SK-N-SH treated with all-trans-retinoic acid at 6 μM for 48 hours (cell line): Measurements from ENCODE around the gene ZNF215.
"Not testable (repeated sequence)": the region's sequence is repeated elsewhere in the genome, so short reads cannot be mapped to it uniquely, and the experiment has no call there.

ENCODE experiments used
- ATAC-seq: fragments of 200-7000 bp; cut with Tn5 transposase; 3 replicates; pipeline ENCODE4 v1.9.1; 2020; ENCODE audit warnings: mild to moderate bottlenecking, moderate library complexity
- ARNTL ChIP-seq: fragments of 450-650 bp; formaldehyde crosslinking; IDR thresholded peaks from 2 replicates; pipeline ENCODE4 v1.5.0; 2020; ENCODE audit warnings: low read depth, mild to moderate bottlenecking, moderate library complexity, borderline replicate concordance
- BACH2 ChIP-seq: fragments of 250-450 bp; sonication (Bioruptor Pico); IDR thresholded peaks from 2 replicates; pipeline ENCODE4 v1.9.0; 2021; ENCODE audit warnings: mild to moderate bottlenecking, borderline replicate concordance
- CSDC2 ChIP-seq: fragments of 250-450 bp; sonication (Bioruptor Pico); IDR thresholded peaks from 2 replicates; pipeline ENCODE4 v1.5.0; 2020; ENCODE audit warnings: mild to moderate bottlenecking, moderate library complexity
- CSRNP3 ChIP-seq: fragments of 250-450 bp; sonication (Bioruptor Pico); IDR thresholded peaks from 2 replicates; pipeline ENCODE4 v1.5.1; 2021; ENCODE audit warnings: mild to moderate bottlenecking, moderate library complexity
- GLIS3 ChIP-seq: fragments of 250-450 bp; sonication (Bioruptor Pico); IDR thresholded peaks from 2 replicates; pipeline ENCODE4 v1.5.0; 2020; ENCODE audit warnings: mild to moderate bottlenecking, moderate library complexity
- ISL1 ChIP-seq: fragments of 250-450 bp; sonication (Bioruptor Pico); IDR thresholded peaks from 2 replicates; pipeline ENCODE4 v2.1.2; 2022; ENCODE audit warnings: mild to moderate bottlenecking, moderate library complexity
- POU6F1 ChIP-seq: fragments of 250-450 bp; sonication (Bioruptor Pico); IDR thresholded peaks from 2 replicates; pipeline ENCODE4 v1.8.0; 2021; ENCODE audit warnings: low read depth, mild to moderate bottlenecking, moderate library complexity, borderline replicate concordance
- PPARA ChIP-seq: fragments of 250-450 bp; sonication (Bioruptor Pico); IDR thresholded peaks from 2 replicates; pipeline ENCODE4 v1.5.0; 2020; ENCODE audit warnings: mild to moderate bottlenecking, borderline replicate concordance
- RARB ChIP-seq: fragments of 250-450 bp; sonication (Bioruptor Pico); IDR thresholded peaks from 2 replicates; pipeline ENCODE4 v1.8.0; 2021; ENCODE audit warnings: mild to moderate bottlenecking, moderate library complexity
- SNAI2 ChIP-seq: fragments of 250-450 bp; sonication (Bioruptor Pico); IDR thresholded peaks from 2 replicates; pipeline ENCODE4 v1.5.0; 2020; ENCODE audit warnings: mild to moderate bottlenecking, moderate library complexity
- TCF4 ChIP-seq: fragments of 250-450 bp; sonication (Bioruptor Pico); IDR thresholded peaks from 2 replicates; pipeline ENCODE4 v1.8.0; 2021; ENCODE audit warnings: mild to moderate bottlenecking, moderate library complexity, borderline replicate concordance
- TOX ChIP-seq: fragments of 250-450 bp; sonication (Bioruptor Pico); IDR thresholded peaks from 2 replicates; pipeline ENCODE4 v1.8.0; 2021; ENCODE audit warnings: mild to moderate bottlenecking, moderate library complexity, borderline replicate concordance
- ZC3H10 ChIP-seq: fragments of 250-450 bp; sonication (Bioruptor Pico); IDR thresholded peaks from 2 replicates; pipeline ENCODE4 v1.5.1; 2021; ENCODE audit warnings: mild to moderate bottlenecking, moderate library complexity
- ZFP3 ChIP-seq: fragments of 250-450 bp; sonication (Bioruptor Pico); IDR thresholded peaks from 2 replicates; pipeline ENCODE4 v1.5.0; 2020; ENCODE audit warnings: mild to moderate bottlenecking, moderate library complexity
- ZFP30 ChIP-seq: fragments of 450-650 bp; formaldehyde crosslinking; IDR thresholded peaks from 2 replicates; pipeline ENCODE4 v1.5.0; 2022; ENCODE audit warnings: mild to moderate bottlenecking, moderate library complexity
- ZNF565 ChIP-seq: fragments of 450-650 bp; formaldehyde crosslinking; conservative IDR thresholded peaks from 2 replicates; pipeline ENCODE4 v1.5.0; 2020; ENCODE audit warnings: low read depth, mild to moderate bottlenecking, moderate library complexity
- ZNF8 ChIP-seq: fragments of 450-650 bp; formaldehyde crosslinking; IDR thresholded peaks from 2 replicates; pipeline ENCODE4 v1.5.0; 2020; ENCODE audit warnings: mild to moderate bottlenecking, moderate library complexity
- TF ChIP-seq, protein P1 (sequence below): fragments of 250-450 bp; sonication (Bioruptor Pico); IDR thresholded peaks from 2 replicates; pipeline ENCODE4 v1.8.0; 2020; ENCODE audit warnings: mild to moderate bottlenecking, moderate library complexity, borderline replicate concordance
- TF ChIP-seq, protein P2 (sequence below): fragments of 250-450 bp; sonication (Bioruptor Pico); IDR thresholded peaks from 2 replicates; pipeline ENCODE4 v1.5.0; 2020; ENCODE audit warnings: mild to moderate bottlenecking, moderate library complexity

ZNF215 gene

GRCh38 chr11:6962141-6962540 is 35.9 kb downstream of the ZNF215 start (continued):
- TF ChIP-seq CSRNP3 (CRISPR knock-in tag) (no peak), ARNTL (CRISPR knock-in tag) (no peak)

DNA sequence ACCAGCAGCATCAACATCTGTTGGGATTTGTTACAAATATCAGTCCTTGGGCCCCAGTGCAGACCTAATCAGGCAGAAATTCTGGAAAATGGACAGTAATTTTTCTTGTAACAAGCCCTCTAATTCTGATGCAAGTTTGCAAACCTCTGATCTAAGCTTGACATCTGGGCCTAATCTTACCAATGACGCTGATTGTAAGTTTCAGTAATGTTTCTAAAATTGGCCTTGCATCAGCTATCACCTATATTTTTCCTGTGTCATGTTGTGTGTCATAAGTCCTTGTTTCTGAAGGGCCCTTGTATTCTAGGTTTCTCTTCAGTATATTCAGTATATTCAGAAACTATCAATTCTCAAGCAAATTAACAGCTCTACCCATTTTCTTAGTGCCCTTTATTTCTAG is 36.4 kb downstream of the ZNF215 start:
- ATAC-seq: no peak
- TF ChIP-seq RARB (CRISPR knock-in tag): no peak
- TF ChIP-seq CSRNP3 (CRISPR knock-in tag): no peak
- TF ChIP-seq CSDC2 (CRISPR knock-in tag): no peak
- TF ChIP-seq ZC3H10 (CRISPR knock-in tag): no peak
- TF ChIP-seq PPARA: no peak

DNA sequence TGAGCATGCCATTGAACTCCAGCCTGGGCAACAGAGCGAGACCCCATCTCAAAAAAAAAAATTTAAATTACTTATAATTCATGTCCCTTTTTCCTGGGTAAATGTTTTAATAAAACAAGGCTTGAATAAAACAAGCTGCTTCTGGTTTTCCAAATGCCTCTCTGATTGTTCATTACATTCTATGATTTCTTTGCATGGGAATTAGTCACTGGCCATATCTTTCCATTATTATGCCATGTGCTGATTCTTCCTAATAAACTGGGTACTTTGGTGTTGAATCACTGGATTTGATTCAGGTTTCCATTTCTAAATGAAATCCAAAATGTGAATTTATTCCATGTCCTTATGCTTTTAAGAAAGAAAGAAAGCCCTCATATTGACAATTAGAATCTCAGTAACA is 42.6 kb downstream of the ZNF215 start:
- TF ChIP-seq TCF4 (CRISPR knock-in tag): no peak
- no peak for TF ChIP-seq GLIS3 (CRISPR knock-in tag)
- no peak for TF ChIP-seq ISL1 (CRISPR knock-in tag)
- TF ChIP-seq SNAI2 (CRISPR knock-in tag): no peak
- no peak for TF ChIP-seq CSRNP3 (CRISPR knock-in tag)
- TF ChIP-seq ZNF8 (CRISPR knock-in tag): no peak
- no peak for TF ChIP-seq ZNF565
- no peak for TF ChIP-seq ZFP3 (CRISPR knock-in tag)
- no peak for TF ChIP-seq ZC3H10 (CRISPR knock-in tag)
- TF ChIP-seq ZFP30 (CRISPR knock-in tag): no peak
- no peak for TF ChIP-seq BACH2 (CRISPR knock-in tag)
- no peak for TF ChIP-seq CSDC2 (CRISPR knock-in tag)
- no peak for TF ChIP-seq POU6F1 (CRISPR knock-in tag)
- TF ChIP-seq TOX (CRISPR knock-in tag): no peak
- no peak for TF ChIP-seq ARNTL (CRISPR knock-in tag)
- TF ChIP-seq, protein P1, sequence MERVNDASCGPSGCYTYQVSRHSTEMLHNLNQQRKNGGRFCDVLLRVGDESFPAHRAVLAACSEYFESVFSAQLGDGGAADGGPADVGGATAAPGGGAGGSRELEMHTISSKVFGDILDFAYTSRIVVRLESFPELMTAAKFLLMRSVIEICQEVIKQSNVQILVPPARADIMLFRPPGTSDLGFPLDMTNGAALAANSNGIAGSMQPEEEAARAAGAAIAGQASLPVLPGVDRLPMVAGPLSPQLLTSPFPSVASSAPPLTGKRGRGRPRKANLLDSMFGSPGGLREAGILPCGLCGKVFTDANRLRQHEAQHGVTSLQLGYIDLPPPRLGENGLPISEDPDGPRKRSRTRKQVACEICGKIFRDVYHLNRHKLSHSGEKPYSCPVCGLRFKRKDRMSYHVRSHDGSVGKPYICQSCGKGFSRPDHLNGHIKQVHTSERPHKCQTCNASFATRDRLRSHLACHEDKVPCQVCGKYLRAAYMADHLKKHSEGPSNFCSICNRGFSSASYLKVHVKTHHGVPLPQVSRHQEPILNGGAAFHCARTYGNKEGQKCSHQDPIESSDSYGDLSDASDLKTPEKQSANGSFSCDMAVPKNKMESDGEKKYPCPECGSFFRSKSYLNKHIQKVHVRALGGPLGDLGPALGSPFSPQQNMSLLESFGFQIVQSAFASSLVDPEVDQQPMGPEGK (CRISPR knock-in tag): no peak
- TF ChIP-seq, protein P2, sequence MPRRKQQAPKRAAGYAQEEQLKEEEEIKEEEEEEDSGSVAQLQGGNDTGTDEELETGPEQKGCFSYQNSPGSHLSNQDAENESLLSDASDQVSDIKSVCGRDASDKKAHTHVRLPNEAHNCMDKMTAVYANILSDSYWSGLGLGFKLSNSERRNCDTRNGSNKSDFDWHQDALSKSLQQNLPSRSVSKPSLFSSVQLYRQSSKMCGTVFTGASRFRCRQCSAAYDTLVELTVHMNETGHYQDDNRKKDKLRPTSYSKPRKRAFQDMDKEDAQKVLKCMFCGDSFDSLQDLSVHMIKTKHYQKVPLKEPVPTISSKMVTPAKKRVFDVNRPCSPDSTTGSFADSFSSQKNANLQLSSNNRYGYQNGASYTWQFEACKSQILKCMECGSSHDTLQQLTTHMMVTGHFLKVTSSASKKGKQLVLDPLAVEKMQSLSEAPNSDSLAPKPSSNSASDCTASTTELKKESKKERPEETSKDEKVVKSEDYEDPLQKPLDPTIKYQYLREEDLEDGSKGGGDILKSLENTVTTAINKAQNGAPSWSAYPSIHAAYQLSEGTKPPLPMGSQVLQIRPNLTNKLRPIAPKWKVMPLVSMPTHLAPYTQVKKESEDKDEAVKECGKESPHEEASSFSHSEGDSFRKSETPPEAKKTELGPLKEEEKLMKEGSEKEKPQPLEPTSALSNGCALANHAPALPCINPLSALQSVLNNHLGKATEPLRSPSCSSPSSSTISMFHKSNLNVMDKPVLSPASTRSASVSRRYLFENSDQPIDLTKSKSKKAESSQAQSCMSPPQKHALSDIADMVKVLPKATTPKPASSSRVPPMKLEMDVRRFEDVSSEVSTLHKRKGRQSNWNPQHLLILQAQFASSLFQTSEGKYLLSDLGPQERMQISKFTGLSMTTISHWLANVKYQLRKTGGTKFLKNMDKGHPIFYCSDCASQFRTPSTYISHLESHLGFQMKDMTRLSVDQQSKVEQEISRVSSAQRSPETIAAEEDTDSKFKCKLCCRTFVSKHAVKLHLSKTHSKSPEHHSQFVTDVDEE: no peak
- TF ChIP-seq PPARA: no peak
- no peak for TF ChIP-seq RARB (CRISPR knock-in tag)
- ATAC-seq: no peak

DNA sequence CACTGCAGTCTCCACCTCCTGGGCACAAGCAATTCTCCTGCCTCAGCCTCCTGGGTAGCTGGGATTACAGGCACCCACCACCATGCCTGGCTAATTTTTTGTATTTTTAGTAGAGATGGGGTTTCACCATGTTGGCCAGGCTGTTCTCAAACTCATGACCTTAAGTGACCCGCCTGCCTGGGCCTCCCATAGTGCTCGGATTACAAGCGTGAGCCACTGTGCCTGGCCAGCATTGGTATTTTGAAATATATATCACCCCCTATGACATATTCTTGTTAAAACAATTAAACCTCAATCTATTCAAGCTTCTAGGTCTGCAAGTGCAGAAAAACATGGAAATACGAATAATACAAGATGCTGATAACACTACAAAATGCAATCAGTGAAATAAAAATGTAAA is 43.6 kb downstream of the ZNF215 start:
- not testable (repeated sequence) for ATAC-seq
